ENCODE data around the gene LRRC32.

GRCh38 chr11:76621466-76621865 is 49.1 kb downstream of the LRRC32 start:
- TF ChIP-seq POLR2A (IDR thresholded peaks at IDR 0.05; ENCODE audit: low read length), result no peak
- no peak for TF ChIP-seq GATA1 (IDR thresholded peaks at IDR 0.05; ENCODE audit: low read depth, low read length)

Measured in erythroblast (primary cell).